Endothelial cell of umbilical vein (primary cell): ENCODE results near the gene LRFN3.

Experiments
- POLR2A ChIP-seq: IDR thresholded peaks from 2 replicates; pipeline ENCODE4 v1.6.1; 2012; ENCODE audit warnings: low read depth, mild to moderate bottlenecking, control low read depth, low read length
- TF ChIP-seq, protein P1 (sequence below), 2 donors: IDR thresholded peaks; 1 replicate in 1 of 2; 2 replicates in 1 of 2; pipeline ENCODE4 v1.5.1; 2011; ENCODE audit warnings: low read length in 2 of 2, mild to moderate bottlenecking in 2 of 2, moderate library complexity in 2 of 2, control low read depth in 1 of 2, inconsistent platforms in 1 of 2, low read depth in 1 of 2; ENCODE audit not compliant: insufficient read depth in 1 of 2; ENCODE audit errors: extremely low read depth in 1 of 2

DNA sequence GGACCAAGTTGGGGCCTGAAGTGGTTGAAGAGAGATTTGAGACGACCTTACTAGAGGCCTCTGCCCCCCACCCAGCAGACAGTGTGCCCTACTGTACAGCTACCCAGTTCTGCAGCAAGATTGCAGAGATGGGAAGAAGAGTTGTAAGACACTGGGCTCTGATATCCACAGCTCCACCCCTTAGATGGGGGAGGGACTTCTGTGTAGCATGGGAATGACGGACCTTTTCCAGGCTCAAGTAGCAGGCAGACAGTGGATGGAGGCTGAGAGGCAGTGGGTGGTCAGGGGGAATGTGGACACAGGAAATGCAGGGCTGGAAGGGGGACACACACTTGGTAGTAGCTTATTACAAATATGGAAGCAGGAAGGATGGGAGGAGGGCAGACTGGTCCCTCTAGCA is 13.0 kb downstream of the LRFN3 start:
- TF ChIP-seq, protein P1, sequence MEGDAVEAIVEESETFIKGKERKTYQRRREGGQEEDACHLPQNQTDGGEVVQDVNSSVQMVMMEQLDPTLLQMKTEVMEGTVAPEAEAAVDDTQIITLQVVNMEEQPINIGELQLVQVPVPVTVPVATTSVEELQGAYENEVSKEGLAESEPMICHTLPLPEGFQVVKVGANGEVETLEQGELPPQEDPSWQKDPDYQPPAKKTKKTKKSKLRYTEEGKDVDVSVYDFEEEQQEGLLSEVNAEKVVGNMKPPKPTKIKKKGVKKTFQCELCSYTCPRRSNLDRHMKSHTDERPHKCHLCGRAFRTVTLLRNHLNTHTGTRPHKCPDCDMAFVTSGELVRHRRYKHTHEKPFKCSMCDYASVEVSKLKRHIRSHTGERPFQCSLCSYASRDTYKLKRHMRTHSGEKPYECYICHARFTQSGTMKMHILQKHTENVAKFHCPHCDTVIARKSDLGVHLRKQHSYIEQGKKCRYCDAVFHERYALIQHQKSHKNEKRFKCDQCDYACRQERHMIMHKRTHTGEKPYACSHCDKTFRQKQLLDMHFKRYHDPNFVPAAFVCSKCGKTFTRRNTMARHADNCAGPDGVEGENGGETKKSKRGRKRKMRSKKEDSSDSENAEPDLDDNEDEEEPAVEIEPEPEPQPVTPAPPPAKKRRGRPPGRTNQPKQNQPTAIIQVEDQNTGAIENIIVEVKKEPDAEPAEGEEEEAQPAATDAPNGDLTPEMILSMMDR (IDR thresholded peaks at IDR 0.05; ENCODE audit: extremely low read depth in 1 of 2, insufficient read depth in 1 of 2, low read depth in 1 of 2, low read length in 2 of 2) = no peak
- TF ChIP-seq POLR2A = no peak
